ENCODE measurements around the gene KIF16B.

KIF16B gene

DNA sequence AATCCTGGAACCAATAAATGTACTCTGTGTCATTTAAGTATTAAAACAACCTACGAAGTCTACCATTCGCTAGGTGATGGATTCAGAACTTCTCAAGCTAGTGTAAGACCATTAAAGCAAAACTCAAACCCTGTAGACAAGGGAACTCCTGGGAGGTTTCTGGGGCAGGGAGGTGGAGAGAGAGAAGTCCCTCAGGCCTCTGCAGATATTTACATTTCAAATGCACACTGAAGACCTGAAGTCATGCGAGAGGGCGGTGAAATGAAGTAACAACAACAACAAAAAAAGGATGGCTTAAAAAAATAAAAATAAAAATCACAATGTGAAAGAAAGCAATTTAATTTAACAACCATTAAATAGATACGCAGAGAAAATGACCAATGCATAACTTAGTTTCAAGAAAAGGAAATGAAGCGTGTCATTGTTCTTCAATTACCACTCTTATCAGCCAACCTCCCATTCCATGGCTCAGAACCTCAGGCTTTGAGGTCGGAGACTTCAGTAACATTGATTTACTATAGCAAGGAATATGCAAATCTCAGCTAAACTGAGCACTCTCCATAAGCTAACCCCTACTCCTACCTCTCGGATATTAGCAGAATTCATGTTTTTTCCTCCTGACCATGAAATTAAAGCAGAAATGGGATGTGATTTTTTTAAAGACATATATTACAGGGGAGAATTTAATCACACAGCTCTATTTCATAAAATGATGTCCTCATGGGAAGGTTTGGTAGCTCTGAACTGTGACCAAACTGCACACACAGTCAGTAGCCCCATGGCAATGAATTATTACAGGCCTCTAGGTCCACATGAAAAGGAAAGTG is 140.6 kb downstream of the KIF16B start:
- no peak for DNase-seq (ENCODE audit: low spot score)

DNA sequence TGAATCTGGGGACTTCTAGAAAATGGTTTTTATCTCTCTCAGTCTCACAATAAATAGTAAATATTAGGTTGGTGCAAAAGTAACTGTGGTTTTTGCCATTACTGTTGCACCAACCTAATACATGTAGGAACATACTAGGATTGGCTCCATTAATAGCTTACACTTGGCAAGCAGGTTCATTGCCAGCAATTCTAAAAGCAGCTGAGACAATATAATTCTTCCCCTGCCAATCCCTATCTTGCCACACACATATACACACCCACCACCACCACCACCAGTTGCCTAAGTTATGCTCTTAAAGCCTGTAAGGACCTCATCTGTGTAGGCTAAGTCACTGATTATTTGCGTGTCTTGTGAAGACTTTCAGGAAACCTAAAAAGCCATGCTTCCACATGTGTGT is 145.1 kb downstream of the KIF16B start:
- no peak for DNase-seq (ENCODE audit: low spot score)

DNA sequence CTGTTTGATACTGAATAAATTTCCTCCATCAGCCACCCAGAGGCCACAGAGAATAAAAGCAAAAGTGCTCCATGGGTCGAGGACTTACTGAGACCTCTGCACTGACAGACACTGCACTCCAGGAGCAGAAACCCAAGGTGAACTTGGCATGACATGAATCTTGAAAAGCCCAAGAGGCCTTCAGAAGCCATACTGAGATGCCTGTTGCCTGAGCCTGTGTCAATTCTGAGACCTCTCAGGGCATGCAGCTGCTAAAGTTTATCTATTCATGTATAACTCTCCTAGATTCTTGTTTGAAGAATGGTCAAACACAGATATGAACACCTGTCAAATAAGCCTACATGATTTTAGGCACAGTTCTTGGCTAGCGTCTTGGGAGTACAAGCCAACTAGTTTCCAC is 145.7 kb downstream of the KIF16B start:
- no peak for DNase-seq (ENCODE audit: low spot score)

DNA sequence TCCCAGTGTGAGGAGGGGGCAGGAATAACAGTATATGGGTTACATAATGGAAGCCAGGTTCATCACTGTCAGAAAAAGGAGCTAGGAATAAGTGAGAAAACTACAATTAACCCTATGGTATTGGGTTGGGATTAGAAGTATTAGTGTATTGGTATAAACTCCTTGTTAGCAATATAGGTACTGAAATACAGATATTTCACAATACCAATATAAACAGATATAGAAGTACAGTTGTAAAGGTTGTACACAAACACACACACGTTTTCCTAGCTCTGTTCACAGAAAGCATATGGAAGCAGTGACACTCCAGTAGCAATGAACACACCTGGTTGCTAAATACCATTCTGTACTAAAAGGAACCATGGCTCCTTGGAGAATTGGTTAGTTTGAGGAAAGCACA is 148.5 kb downstream of the KIF16B start:
- DNase-seq (ENCODE audit: low spot score): no peak

DNA sequence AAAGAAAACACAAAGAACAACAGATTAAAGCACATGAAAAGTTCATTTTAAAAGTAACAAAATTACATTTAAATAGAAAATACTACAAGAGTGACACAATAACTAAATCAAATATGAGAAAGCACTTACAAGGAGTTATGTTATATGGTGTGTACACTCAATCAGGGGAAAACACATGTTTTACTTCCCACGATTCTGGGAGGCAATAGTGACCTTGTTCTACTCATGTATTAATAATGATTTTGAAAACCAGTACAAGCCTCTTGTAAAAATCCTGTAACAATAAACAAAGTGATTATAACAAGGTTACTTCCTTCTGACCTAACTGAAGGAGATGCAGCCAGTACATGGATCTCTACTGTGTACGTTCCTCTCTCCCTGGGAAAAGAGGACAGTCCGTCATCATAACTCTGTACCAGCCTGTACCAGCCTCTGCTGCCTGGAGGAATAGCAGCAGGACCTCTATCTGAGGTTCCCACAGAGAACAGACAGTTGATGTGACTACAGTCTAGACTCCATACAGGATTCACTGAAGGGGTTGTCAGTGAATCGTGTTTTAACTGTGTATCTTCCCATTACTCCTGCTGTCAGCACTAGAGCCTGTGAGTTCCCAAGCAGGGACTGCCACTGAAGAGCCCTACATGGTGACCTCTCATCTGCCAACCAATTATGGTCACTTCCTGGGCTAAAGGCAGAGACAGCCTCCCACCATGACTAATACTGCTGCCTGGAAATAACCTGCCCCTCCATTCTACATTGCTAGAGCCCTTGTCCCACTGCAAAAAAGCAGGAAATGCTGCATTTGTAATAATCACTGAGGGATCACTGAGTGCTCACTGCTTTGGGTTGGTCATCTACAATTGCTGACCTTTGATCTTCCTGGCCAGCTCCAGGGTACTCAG is 149.7 kb downstream of the KIF16B start:
- no peak for DNase-seq (ENCODE audit: low spot score)

DNA sequence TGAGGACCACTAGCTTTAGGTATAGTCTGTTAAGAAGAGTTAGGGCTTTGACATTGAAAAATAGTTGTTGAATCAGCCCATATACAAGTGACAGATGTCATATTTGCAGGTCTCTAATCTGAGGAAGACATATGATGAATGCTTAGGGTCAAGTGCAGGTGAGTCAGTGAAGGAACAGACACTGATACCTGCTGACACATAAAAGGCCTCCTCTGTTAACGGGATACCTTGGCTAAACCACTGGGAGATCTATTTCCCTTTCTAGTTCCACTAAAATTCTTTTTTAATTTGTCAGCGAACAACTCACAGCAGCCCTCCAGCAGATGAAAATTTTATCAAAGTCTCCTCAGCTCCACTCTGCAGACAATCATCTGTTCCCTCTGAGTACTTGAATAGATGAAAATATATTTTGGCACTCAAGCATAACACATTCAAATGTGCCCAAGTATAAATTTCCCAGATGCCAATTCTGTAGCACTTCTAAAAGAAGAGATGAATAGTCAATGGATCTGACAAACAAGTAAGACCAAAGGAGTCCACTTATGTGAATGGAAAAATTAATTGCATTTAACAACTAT is 154.0 kb downstream of the KIF16B start:
- DNase-seq (ENCODE audit: low spot score): no peak

DNA sequence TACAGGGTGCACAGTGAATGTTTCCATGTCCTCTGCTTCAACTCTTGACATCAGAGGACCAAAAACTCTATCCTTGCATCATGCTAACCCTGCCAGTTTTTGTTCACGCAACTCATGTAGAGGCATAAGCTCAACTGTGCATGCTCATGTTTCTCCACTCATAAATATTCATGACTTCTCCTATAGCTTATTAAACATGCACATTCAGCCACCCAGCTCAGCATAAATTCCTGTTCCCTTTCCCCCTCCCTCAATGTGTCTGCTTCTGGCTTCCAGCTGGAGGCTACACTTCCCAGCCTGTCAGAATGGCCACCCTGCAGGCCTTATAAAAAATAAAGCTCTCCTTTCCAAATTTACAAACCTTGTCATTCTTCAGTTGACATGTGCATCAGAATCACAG is 154.6 kb downstream of the KIF16B start:
- DNase-seq (ENCODE audit: low spot score): no peak

DNA sequence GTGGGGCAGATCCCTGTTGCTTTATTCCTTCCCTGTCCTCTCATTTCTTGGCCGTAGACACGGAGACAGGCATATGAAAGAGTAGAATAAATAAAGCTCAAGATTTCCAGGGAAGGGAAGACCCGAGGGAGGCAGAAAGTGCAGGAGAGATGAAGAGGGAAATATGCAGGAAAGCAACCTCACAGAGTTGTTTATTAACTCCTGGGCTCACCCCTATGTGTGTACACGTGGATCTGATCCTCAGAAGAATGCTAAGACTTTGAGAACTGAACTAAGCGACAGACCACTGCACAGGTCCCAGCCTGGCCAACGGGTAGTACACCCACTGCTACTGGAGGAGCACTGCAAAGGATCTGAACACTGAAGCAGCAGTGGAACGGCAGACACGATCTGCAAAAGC is 156.2 kb downstream of the KIF16B start:
- DNase-seq (ENCODE audit: low spot score): no peak

DNA sequence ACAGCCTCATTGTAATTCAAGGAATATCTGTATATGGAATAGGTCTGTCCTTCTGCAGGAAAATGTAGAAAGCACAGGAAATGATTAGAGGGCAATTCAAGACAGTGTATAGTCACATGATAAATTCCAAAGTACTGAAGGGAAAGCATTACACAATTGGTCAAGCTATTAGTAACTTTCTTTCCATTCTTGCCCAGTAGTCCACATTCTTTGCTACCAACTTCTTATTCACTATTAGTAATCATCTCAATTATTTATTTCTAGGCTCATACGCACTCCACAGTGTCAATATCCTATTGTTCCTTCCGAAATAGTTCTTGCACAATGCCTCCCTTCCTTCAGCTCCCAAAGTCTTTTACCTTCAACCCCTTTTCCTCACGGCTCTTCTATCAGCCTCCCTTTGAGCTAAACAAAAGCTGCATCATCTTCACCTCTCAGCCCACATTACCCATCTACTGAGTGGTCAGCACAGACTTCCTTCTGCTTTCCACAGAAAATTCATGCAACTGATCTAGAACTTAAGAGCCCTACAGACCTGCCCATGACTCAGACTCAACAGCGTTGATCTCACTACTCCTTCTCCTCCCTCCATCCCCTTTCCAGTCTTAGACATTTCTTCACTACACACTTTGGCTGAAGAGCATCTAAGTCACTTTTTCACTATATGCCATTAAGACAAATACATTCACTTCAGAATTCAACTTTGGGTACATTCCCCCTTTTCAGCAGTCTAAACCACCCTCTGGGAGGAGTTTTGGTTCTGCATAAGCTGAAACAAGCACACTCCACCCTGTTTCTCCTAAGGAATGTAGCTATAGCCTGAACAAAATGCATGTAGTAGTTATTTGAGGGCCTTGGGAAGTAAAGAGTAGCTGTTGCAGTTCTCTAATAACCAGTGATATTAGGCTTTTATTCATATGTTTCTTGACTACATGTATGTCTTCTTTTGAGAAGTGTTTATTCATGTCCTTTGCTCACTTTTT is 157.9 kb downstream of the KIF16B start:
- DNase-seq (ENCODE audit: low spot score): no peak

DNA sequence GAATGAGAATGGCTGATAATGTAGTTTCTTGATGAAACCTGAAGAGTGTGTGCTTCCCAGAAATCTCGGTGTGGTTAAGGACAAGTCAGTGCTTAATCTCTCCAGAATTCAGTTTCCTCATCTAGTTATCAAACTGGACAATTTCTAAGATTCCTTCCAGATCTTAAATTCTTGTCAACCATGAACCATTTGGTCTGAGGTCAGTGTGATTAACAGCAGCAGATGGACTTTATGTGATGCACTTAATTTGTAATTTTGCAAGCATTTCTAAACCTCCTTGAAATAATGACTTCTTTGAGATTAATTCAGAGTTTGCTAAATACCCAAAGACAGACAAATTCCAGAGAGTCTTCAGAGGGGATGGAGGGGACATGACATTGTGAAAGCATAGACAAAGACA is 160.3 kb downstream of the KIF16B start:
- no peak for DNase-seq (ENCODE audit: low spot score)

DNA sequence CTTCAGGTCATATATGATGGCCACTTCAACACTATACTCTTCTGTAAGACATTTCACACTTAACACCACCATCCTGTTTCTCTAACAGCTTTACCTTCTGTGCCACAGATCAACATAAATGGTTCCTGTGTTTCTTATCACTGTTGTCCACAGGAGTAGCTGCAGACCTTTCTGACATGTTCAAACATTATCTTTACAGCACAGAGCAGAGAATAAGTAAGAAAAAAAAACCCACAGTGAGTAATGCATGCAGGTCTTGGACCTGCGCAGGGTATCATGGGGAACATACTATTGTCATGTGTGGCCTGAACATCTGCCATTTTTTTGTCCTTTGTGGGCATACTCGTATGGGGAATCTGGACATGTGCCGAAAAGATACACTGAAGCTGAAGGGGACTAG is 161.9 kb downstream of the KIF16B start:
- DNase-seq (ENCODE audit: low spot score): no peak

DNA sequence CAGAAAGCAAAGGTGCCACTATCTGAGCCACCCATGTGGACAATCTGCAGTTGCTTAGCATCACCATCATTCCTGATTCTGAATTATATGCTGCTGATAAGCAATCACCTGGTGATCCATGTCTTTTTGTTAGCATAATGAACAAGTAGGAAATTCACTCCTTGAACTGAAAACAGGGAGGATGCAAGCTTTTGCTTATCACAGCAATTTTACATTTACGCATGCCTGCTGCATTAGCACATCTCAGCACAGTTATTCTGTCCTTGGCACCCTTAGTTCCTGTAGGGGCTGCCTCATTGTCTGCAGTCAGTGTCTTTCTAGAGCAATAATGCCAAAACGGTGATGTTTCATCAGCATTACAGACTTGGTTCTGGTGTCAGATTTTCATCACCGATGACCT is 162.6 kb downstream of the KIF16B start:
- no peak for DNase-seq (ENCODE audit: low spot score)

DNA sequence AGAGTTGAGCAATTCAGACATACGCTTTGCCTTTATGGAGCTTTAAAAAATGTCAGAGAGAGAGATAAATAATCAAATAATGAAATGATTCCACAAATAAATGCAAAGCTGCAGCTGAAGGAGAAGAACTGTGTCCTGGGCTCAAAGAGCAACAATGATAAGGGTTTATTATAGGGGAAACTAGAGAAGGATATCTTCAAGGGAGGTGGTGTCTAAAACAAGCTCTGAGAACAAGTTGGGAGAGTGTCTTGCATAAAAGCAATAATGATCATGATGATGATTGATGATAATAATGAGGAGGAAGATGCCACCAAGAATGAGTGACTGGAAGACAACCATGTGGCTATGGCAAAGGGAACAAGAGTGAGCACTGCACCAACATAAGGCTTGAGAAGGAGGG is 164.3 kb downstream of the KIF16B start:
- DNase-seq (ENCODE audit: low spot score): no peak

DNA sequence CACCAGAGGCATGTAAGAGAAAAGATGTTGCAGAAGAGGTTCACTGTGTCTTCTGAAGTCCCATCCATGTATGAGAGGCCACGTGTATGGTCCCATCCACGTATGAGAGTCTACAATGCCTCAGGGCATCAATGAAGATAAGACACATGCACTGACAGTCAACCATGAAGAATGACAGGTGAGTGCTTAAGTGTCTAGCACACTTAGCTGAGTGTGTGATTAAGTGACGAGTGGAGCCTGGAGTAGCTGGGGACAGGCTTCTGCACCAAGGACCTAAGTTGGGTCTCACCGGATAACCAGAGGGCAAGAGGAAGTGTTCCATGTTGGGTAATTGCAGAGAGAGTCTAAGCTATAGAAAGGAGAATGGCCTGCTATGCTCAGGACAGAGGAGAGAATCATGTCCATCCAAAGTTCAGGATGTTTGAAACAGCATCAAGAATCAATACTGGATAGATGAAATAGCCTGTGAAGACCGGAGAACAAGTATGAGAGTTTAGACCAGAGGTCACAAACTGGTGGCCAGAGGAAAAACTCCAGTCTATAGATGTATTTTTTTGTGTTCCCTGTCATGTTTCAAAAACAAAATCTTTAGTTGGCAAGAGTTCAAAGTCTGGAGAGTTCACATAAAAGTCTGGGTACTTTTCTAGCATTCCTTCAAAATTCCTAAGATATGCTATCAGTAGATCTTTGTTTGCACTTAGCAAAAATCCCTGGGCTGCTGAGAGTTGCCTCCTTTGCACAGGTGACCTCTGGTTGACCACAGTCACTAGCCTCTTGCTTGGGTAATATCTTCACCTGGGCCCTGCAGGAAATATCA is 165.8 kb downstream of the KIF16B start:
- DNase-seq (ENCODE audit: low spot score): no peak

DNA sequence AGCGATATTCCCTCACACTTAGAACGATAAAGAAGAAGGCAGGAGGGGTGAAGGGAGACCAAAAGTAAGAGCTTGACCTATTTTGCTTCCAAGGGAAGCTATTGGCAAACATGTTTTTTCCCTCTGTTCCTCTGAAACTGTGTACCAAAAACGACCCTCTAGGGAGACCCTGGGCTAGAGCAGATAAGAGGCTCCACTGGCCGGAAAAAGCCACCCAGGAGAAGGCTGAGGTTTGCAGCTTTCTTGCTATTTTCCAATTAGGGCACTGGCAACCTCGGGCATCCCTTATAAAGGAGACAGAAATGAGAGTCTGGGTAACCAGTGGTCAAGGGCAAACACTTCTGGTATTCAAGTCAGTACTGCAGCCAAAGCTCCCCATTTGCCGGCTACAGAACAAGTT is 168.0 kb downstream of the KIF16B start:
- DNase-seq (ENCODE audit: low spot score): no peak

DNA sequence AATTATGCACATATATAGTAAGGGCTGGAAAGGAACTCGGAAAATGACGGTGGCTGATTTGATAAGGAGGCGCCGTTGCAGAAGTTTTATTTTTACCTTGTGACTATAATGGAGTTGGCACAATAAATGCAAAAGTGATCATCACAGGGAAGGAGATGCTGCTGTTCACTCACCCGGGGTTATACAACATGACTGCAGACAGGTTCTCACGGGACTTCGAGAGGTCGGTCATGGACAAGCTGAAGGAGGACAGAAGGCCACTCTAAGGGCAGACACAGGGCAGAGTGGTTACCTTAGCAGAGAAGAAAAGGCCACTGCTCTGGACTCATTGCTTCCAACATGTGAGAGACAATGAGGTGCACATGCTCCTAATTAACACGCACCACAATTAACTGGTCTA is 168.6 kb downstream of the KIF16B start:
- no peak for DNase-seq (ENCODE audit: low spot score)

DNA sequence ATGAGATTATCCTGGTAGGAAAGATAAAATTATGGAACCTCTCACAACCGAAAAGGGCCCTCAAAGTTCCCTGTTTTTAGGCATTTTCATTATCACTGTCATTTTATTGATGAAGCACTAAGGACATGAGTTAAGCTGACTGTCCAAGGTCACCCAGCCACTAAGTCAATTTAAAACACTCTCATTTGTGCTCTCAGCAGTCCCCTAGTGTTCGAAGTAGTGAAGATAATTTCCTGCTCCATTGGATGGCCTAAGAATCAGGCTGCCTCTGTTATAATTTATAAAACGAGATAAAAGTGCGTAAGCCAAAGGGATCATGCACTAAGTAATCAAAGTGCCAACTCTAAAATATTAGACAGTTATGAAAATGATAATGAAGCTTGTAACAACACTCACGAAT is 169.1 kb downstream of the KIF16B start:
- DNase-seq (ENCODE audit: low spot score): no peak

DNA sequence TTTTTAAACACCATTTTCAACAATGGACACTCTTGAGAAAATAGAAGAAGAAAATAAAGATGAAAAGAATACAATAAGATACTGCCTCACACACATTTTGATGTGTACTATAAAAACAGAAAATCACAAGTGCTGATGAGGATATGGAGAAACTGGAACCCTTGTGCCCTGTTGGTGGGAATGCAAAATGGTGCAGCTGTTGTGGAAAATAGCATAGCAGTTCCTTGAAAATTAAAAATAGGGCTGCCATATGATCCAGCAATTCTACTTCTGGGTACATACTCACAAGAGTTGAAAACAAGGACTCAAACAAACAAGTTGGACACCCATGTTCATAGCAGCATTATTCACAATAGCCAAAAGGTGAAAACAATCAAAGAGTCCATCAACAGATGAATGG is 173.0 kb downstream of the KIF16B start:
- DNase-seq (ENCODE audit: low spot score): no peak

DNA sequence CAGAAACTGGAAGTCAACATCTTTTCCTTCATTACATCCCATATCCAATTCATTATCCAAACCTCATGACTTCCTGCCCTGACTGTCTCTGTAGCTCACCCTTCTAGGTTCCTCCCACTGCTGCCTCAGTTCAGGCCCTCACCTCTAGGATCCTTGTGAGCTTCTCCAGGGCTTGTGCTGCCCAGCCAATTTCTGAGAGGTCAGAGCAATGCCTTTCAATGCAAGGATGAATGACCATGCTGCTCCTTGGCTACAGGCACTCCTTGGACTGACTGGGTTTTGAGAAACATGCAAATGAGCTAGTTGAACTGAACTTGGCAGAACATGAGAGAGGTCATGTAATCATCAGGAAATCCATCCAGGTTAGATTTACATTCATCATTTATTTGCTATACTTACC is 173.4 kb downstream of the KIF16B start:
- no peak for DNase-seq (ENCODE audit: low spot score)

DNA sequence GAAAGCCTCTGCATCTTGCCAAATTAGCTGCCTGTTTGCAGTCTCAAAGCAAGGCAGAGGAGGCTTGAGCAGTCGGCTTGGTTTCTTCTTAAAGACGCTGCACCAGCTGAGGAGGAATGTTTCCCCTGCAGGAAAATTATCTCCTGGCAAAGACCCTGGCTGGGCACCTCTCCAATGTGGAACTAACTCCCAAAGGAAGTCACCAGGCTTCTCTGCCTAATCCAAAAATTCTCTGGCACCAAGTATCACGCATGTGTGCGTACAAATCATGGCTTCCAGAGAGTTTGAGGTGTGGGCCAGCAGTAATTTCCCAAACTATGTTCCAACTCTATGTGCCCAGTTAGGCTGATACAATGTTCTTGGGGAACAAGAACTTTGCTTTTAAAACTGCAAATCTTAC is 176.2 kb downstream of the KIF16B start:
- no peak for DNase-seq (ENCODE audit: low spot score)

DNA sequence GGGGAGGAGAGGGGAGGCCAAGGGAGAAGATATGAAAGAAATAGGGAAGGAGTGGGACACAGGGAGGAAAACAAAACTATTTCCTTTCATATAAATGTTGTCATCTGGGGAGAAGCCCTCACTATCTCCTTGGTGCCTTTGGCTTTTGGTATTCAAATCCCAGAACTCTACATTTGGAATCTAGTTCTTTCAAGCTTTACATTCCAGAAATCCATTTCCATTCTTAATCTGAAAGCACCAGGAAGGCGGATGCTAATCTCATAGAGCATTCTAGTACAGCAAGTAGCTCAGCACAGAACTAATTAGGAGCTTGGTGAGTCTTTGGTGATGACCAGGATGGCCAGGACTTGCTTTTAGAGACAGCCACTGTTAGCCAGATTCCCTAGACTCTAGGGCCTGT is 177.9 kb downstream of the KIF16B start:
- DNase-seq (ENCODE audit: low spot score): no peak
